Hypothalamus (tissue), 51 donors: ENCODE results near the gene LFNG.

Experiments used
- DNase-seq, 51 donors: peaks; one replicate each; lab custom pipeline; 2025; lab: John Stamatoyannopoulos, UW

Gene LFNG

GRCh38 chr7:2501947-2502646, 17.5 kb upstream of the LFNG start:
- no peak for DNase-seq

DNA sequence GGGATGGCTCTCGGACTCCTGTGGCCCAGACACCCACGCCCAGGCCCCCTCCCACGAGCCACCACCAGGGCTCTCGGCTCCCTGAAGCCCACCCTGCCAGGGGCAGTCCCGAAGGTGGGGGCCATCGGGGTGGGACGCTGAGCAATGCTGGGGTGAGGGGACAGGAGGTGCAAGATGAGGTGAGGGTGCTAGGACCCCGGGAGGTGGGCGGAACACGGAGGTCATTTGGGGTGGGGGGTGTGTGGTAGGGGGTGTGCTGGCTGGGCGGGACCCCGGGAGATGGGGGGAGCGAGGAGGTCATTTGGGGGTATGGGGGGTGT, 17.0 kb upstream of the LFNG start:
- no peak for DNase-seq

- no peak for DNase-seq
These were observed 16.3 kb upstream of the LFNG start for GRCh38 chr7:2503056-2503941.

GRCh38 chr7:2504128-2504888, 15.3 kb upstream of the LFNG start:
- no peak for DNase-seq

DNA sequence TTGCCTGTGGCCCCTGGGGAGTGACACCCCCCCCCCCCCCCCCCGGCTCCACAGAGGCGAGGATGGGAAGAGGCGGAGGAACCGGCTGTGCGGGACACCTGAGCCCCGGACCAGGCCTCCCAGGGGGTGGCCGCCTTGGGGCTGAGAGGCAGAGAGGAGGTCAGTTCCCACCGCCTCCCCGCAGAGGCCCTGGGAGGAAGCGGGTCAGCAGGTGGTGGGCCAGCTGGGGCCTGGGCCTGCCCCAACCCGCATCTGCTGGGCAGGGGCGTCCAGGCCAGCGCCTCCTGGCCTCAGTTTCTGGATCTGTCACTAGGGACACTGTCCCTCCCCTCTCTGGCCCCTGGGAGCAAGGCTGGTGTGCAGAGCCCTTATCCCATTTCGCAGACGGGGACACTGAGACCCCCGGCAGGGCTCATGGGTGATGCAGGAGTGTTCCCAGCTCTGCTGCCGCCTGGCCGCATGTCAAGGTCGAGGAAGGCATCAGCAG, 14.6 kb upstream of the LFNG start:
- no peak for DNase-seq

GRCh38 chr7:2505401-2505800, 14.2 kb upstream of the LFNG start:
- peak in 2 of 51 donors; percentile 13 to 18 for DNase-seq

GRCh38 chr7:2507208-2507916, 12.2 kb upstream of the LFNG start:
- DNase-seq: no peak

- no peak for DNase-seq
These were observed 11.7 kb upstream of the LFNG start for GRCh38 chr7:2507917-2508306.

DNA sequence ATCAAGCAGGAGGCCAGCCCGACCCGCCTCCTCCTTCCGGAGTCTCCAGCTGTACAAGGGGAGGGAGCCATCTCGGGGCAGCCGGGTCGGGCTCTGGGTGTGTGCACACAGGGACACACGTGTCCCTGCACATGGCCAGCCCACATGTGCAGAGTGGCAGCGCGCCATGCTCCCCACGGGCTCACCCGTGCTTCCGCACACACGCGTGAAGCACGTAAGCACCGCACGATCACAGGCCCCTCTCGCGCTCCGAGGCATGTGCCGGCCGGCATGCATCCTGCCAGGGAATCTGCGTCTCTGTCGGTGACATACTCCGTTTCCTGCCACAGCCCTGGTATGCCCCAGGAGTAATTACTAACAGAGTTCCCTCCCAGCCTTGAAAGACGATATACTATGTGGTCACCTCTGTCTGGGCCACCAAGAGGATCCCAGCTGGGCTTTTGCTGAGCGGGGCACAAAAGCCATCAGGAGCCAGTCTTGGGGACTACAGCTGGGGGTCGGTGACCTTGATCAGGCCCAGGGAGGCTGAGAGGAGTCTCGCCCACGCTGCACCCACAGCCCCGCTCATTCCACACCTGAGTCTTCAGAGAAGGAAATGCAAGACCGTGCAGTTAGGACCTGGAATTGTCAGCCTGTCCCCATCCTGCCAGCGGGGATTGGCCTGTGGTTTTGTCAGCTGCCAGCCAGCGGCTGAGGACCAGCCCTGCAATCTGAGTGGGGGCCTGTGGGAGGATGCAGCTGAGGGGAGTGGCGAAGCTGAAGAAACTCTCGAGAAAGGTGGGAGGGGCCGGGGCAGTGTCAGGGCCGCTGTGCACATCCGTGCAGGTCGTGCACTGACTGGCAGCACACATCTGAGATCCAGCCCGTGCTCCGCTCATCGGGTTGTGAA, 11.0 kb upstream of the LFNG start:
- no peak for DNase-seq

DNA sequence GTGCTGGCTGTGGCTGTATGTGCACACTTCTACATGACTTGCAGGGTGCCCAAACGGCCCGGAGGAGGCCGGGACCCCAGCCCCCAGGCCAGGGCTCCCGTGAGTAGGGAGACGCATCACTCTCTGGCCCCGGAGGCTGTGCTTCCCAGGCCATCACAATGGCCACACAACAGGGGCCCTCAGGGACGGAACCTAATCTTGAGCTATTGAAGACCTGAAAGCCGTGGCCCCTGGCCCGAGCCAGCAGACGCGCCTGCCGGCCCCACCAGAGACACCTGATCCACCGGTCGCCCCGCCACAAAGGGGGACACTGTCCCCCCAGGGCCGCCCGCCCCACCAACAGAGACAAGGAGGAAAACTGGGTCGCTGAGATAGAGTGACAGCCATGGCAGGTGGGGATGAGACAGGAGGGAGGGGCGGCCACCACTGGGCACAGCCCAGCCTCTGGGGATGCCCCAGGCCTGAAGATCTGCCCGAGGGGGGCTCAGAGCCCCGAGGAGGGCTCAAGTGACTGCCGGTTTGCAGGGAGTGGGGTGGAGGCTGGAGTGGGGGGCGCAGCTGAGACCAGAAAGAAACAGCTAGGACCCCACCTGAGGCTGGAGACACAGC, 10.2 kb upstream of the LFNG start:
- no peak for DNase-seq

DNA sequence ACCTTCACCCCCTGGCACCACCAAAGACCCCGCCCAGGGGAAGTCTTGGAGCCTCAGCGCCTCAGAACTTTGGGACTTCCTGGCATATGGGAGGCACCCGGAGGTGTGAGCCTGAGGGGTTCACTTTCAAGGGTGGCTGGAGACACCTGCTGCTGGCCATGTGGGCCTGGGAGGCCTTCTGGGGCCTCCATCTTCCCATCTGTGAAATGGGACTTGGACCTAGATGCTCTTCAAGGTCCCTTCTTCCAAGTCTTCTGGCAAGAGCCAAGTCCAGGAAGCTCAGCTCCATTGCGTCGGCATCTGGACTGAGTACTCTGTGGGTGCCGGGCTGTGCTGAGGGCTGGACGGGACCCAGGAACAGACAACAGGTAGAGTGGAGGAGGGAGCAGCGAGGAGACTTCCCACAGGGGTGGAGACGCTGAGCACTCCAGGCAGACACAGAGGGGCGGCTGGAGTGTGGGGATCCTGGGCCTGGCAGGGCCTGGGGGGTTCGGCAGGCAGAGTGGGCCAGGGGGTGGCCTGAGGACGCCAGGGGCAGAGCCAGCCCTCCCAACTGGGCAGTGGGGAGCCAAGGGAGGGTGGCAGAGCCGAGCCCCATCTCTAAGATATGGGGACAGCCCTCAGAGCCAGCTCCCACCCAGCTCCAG, 9.3 kb upstream of the LFNG start:
- no peak for DNase-seq

- no peak for DNase-seq
These were observed 8.4 kb upstream of the LFNG start for GRCh38 chr7:2510909-2511768.

DNA sequence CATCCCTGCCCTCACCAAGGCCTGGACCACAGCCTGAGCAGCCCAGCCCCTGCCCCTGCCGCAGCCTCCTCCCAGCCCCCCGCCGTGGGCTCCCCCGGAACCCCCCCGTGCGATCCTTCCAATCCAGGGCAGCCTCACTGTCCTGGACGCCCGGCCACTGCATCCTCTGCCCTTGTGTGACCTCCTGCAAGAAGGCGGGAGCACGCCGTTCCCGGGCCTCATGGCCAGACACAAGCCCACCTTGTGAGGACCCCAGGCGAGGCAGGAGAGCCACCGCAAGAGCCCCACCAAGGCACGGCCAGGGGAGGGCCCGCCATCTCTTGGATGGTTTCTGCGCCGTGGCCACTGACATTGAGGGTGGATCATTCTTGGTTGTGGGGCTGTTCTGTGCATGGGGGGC, 7.8 kb upstream of the LFNG start:
- DNase-seq: no peak

DNA sequence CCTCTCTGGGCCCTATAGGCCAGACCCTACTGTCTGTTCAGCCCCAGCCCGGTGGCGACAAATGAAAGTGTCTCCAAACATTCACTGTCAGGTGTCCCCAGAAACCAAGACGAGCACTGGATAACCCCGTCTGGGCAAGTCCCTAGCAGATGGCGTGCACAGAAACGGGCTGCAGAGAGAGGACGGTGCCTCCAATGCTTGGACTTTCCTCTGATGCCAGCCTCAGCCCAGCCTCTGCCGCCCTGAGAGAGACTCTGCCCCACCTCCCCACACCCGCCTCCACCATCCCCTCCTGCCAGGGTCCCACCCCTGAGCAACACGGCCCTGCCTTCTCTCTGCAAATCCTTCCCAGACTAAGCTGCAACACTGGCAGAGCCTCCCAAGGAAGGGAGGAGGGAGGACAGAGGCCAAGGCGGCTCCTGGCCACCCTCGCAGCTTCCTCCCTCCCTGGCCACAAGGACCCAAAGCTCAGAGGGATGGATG, 7.4 kb upstream of the LFNG start:
- DNase-seq: peak in 7 of 51 donors; percentile 27 to 50 (median 31)

DNA sequence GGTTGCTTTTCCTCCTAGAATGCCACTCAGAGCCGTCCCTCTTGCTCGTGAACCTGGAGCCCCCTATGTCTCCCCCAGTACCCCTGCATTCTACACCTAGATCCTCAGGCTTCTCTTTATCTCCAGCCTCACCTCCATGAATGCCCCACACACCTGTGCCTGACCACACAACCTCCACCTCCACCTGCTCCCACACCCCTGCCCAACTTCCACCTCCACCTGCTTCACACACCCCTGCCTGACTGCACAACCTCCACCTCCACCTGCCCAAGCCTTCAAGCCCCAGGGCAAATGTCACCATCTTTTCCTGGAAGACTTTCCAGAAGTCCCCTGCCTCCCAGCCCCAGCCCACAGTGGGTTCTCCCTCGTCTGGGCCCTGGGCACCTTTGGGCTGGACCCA, 6.9 kb upstream of the LFNG start:
- DNase-seq: no peak

DNA sequence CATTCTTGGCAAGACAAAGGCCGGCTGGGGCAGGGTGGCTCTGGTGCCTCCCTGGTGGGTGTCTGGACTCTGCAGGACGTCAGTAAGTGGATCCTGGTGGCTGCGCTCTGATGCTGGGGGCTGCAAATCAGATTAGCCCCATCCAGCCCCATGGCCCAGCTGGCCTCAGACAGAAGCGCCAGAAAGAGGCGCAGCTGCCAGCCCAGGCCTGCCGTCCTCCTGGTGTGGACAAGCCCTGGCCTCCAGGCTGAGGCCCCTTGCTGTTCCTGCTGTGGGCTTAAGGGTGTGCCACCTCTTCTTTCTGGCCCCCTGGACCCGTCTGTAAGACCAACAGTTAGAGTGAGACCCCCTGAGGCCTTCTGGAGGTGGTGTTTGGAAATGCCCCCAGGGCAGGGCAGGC, 5.9 kb upstream of the LFNG start:
- no peak for DNase-seq
